Spinal cord (tissue), 10 donors: Measurements from ENCODE around the gene LARP1. TPM values are rescaled to one million over a fixed set of nuclear protein-coding genes. Genes with fewer than 3 reads are reported as not detected.

Experiments used
- DNase-seq, 6 donors: peaks; one replicate each; pipeline versions ENCODE4 v3.0.0 to v3.0.0-alpha.2; 2013 to 2015; ENCODE audit warnings: low spot score in 6 of 6, low read depth in 4 of 6
- H3K27ac ChIP-seq: one replicate; pipeline ENCODE4 v1.5.1; 2013; ENCODE audit warnings: low read depth, low read length, control low read depth
- H3K27me3 ChIP-seq: one replicate; pipeline ENCODE4 v1.6.1; 2013; ENCODE audit warnings: low read length; ENCODE audit not compliant: control insufficient read depth, insufficient read depth
- H3K36me3 ChIP-seq: one replicate; pipeline ENCODE4 v1.6.1; 2013; ENCODE audit warnings: low read length; ENCODE audit not compliant: control insufficient read depth, insufficient read depth
- H3K4me1 ChIP-seq: one replicate; pipeline ENCODE4 v1.6.1; 2013; ENCODE audit warnings: low read length; ENCODE audit not compliant: control insufficient read depth, insufficient read depth
- H3K4me3 ChIP-seq: one replicate; pipeline ENCODE4 v1.5.1; 2013; ENCODE audit warnings: low read depth, low read length, control low read depth
- H3K9me3 ChIP-seq: one replicate; pipeline ENCODE4 v1.6.1; 2013; ENCODE audit warnings: low read length; ENCODE audit not compliant: control insufficient read depth, insufficient read depth
- WGBS: methylation state at CpG from one replicate; pipeline ENCODE4 v1.1.5; 2013; ENCODE audit warnings: missing lambda C conversion rate; ENCODE audit not compliant: insufficient coverage; 5-methylcytosine and 5-hydroxymethylcytosine counted together
- long read RNA-seq, 4 donors: transcript quantifications; one replicate each; lab custom pipeline, GENCODE V29; 2026
- polyA plus RNA-seq, 2 donors: library from polyadenylated mRNA; unstranded; fragments of 120-200 nt; gene quantifications; one replicate each; pipeline ENCODE4 v1.2.1, GENCODE V29; 2013; ENCODE audit not compliant: insufficient read length in 2 of 2
- total RNA-seq, 2 donors: library from RNA; depleted of rRNA in 1 of 2; stranded (reverse); fragments of 120-200 nt in 1 of 2; fragments of >200 nt in 1 of 2; gene quantifications; one replicate each; pipeline versions ENCODE4 v1.2.3 to v1.2.4, GENCODE V29; 2013 to 2014
- donor health status: healthy.

The LARP1 gene
- total RNA-seq (10 to 100 TPM; 59.0 to 68.2 TPM), polyA plus RNA-seq (100 to 1,000 TPM; 124 to 136 TPM)
- long read RNA-seq, donor 1, partial matches to known transcripts = 0 of 4 reads
- long read RNA-seq, donor 1, other reads (novel, unspliced or antisense) = 0 of 4 reads
- long read RNA-seq, donor 2, partial matches to known transcripts = 0 of 1 reads
- long read RNA-seq, donor 2, other reads (novel, unspliced or antisense) = 0 of 1 reads
- long read RNA-seq, donor 3, transcript LARP1-214 (2 exons, 287 nt) = major isoform, 8 of 45 reads
- long read RNA-seq, donor 3, partial matches to known transcripts = 37 of 45 reads
- long read RNA-seq, donor 3, other reads (novel, unspliced or antisense) = 0 of 45 reads
- long read RNA-seq, donor 4, partial matches to known transcripts = 0 of 3 reads
- long read RNA-seq, donor 4, other reads (novel, unspliced or antisense) = 0 of 3 reads

GRCh38 chr5:154755361-154756008, at the start of gene LARP1:
Gene LARP1 (plus strand): TSS chr5:154755377. CDS start chr5:154755758, 381 bp downstream.
- peak in 1 of 6 donors; percentile 60 for DNase-seq
- Histone ChIP-seq H3K36me3 (no peaks in the 10 kb centered on the region), H3K4me3 (peak within 1 kb of the TSS; percentile 88), H3K27ac (peak within 1 kb of the TSS; percentile 94), H3K4me1 (peaks cover 27% of the 10 kb centered on the region), H3K9me3 (no peaks in the 10 kb centered on the region), H3K27me3 (no peaks in the 10 kb centered on the region)
- under 1% methylated on average over 65 of the region's 75 CpGs for WGBS

- no peak overlapping the region for H3K27ac ChIP-seq
- no peak overlapping the region for H3K4me3 ChIP-seq
- no CpG with 5 or more reads among the region's 1 CpG for WGBS
- no peaks in the 10 kb centered on the region for H3K27me3 ChIP-seq
- no peaks in the 10 kb centered on the region for H3K9me3 ChIP-seq
- no peaks in the 10 kb centered on the region for H3K4me1 ChIP-seq
- no peaks in the 10 kb centered on the region for H3K36me3 ChIP-seq
- DNase-seq = no peak
Observed at GRCh38 chr5:154706416-154706815, 48.8 kb upstream of the LARP1 start.

GRCh38 chr5:154707641-154708040, 47.5 kb upstream of the LARP1 start:
- H3K27me3 ChIP-seq = no peaks in the 10 kb centered on the region
- 53% methylated on average over 2 of the region's 5 CpGs for WGBS
- no peak for DNase-seq
- no peak overlapping the region for H3K4me3 ChIP-seq
- no peaks in the 10 kb centered on the region for H3K4me1 ChIP-seq
- H3K36me3 ChIP-seq = no peaks in the 10 kb centered on the region
- no peaks in the 10 kb centered on the region for H3K9me3 ChIP-seq
- H3K27ac ChIP-seq = no peak overlapping the region

- Histone ChIP-seq H3K4me1 (no peaks in the 10 kb centered on the region), H3K27ac (no peak overlapping the region), H3K9me3 (no peaks in the 10 kb centered on the region), H3K4me3 (no peak overlapping the region), H3K27me3 (no peaks in the 10 kb centered on the region), H3K36me3 (no peaks in the 10 kb centered on the region)
- no peak for DNase-seq
- 82% methylated on average over 4 of the region's 6 CpGs for WGBS
Observed at GRCh38 chr5:154708207-154708606, 47.0 kb upstream of the LARP1 start.

- no peak for DNase-seq
- 94% methylated on average over 3 of the region's 5 CpGs for WGBS
- H3K27me3 ChIP-seq = no peaks in the 10 kb centered on the region
- H3K36me3 ChIP-seq = no peaks in the 10 kb centered on the region
- H3K27ac ChIP-seq = no peak overlapping the region
- H3K4me1 ChIP-seq = peaks cover 3% of the 10 kb centered on the region
- no peak overlapping the region for H3K4me3 ChIP-seq
- H3K9me3 ChIP-seq = no peaks in the 10 kb centered on the region
Observed at GRCh38 chr5:154708846-154709245, 46.3 kb upstream of the LARP1 start.

- H3K4me1 ChIP-seq = peaks cover 3% of the 10 kb centered on the region
- no peaks in the 10 kb centered on the region for H3K9me3 ChIP-seq
- WGBS = 91% methylated on average over 12 of the region's 15 CpGs
- DNase-seq = no peak
- no peaks in the 10 kb centered on the region for H3K36me3 ChIP-seq
- no peak overlapping the region for H3K27ac ChIP-seq
- no peaks in the 10 kb centered on the region for H3K27me3 ChIP-seq
- H3K4me3 ChIP-seq = no peak overlapping the region
Observed at GRCh38 chr5:154709368-154710305, 45.5 kb upstream of the LARP1 start.

- Histone ChIP-seq H3K27ac (no peak overlapping the region), H3K4me3 (no peak overlapping the region), H3K36me3 (no peaks in the 10 kb centered on the region), H3K27me3 (no peaks in the 10 kb centered on the region), H3K9me3 (no peaks in the 10 kb centered on the region), H3K4me1 (peaks cover 3% of the 10 kb centered on the region)
- WGBS = 59% methylated on average over 12 of the region's 13 CpGs
- no peak for DNase-seq
Observed at GRCh38 chr5:154712518-154713437, 42.4 kb upstream of the LARP1 start.

GRCh38 chr5:154713615-154714125, 41.5 kb upstream of the LARP1 start:
- Histone ChIP-seq H3K27ac (no peak overlapping the region), H3K4me3 (no peak overlapping the region), H3K27me3 (no peaks in the 10 kb centered on the region), H3K36me3 (no peaks in the 10 kb centered on the region), H3K4me1 (peaks cover 3% of the 10 kb centered on the region), H3K9me3 (no peaks in the 10 kb centered on the region)
- WGBS = 83% methylated on average over 2 of the region's 2 CpGs
- DNase-seq = no peak
